Retina (tissue), 1 donor: ENCODE measurements around the gene ALG10B.
"Not testable (repeated sequence)": the region's sequence is repeated elsewhere in the genome, so short reads cannot be mapped to it uniquely, and the experiment has no call there.

Experiments
- DNase-seq: peaks from one replicate; pipeline ENCODE4 v3.0.0-alpha.2; 2016

The ALG10B gene

GRCh38 chr12:38316391-38317129, at the start of gene ALG10B:
Gene ALG10B, plus strand, starts transcription at chr12:38316774. Its CDS starts 120 bp downstream, at chr12:38316894.
- peak; percentile 99 for DNase-seq

GRCh38 chr12:38268612-38269011, 48.0 kb upstream of the ALG10B start:
- no peak for DNase-seq

GRCh38 chr12:38269897-38270296, 46.7 kb upstream of the ALG10B start:
- no peak for DNase-seq

GRCh38 chr12:38279756-38280155, 36.8 kb upstream of the ALG10B start:
- no peak for DNase-seq

GRCh38 chr12:38282886-38283285, 33.7 kb upstream of the ALG10B start:
- DNase-seq: no peak

- DNase-seq: no peak
Observed at GRCh38 chr12:38289396-38289795, 27.2 kb upstream of the ALG10B start.

- no peak for DNase-seq
Observed at GRCh38 chr12:38291160-38291559, 25.4 kb upstream of the ALG10B start.

- not testable (repeated sequence) for DNase-seq
Observed at GRCh38 chr12:38302972-38303371, 13.6 kb upstream of the ALG10B start.

- not testable (repeated sequence) for DNase-seq
Observed at GRCh38 chr12:38321966-38322365, 5.4 kb downstream of the ALG10B start.

- no peak for DNase-seq
Observed at GRCh38 chr12:38324912-38325311, 8.3 kb downstream of the ALG10B start.

GRCh38 chr12:38327356-38327755, 10.8 kb downstream of the ALG10B start:
- no peak for DNase-seq

GRCh38 chr12:38328306-38328895, 11.8 kb downstream of the ALG10B start:
- no peak for DNase-seq

GRCh38 chr12:38330414-38330813, 13.8 kb downstream of the ALG10B start:
- DNase-seq: not testable (repeated sequence)

- DNase-seq: no peak
Observed at GRCh38 chr12:38332814-38333213, 16.2 kb downstream of the ALG10B start.

- DNase-seq: no peak
Observed at GRCh38 chr12:38342444-38342843, 25.9 kb downstream of the ALG10B start.

GRCh38 chr12:38343256-38343655, 26.7 kb downstream of the ALG10B start:
- not testable (repeated sequence) for DNase-seq

GRCh38 chr12:38343916-38344315, 27.3 kb downstream of the ALG10B start:
- not testable (repeated sequence) for DNase-seq

- no peak for DNase-seq
Observed at GRCh38 chr12:38350342-38351174, 34.0 kb downstream of the ALG10B start.

- DNase-seq: not testable (repeated sequence)
Observed at GRCh38 chr12:38351175-38351508, 34.6 kb downstream of the ALG10B start.

- no peak for DNase-seq
Observed at GRCh38 chr12:38367506-38367905, 50.9 kb downstream of the ALG10B start.

- no peak for DNase-seq
Observed at GRCh38 chr12:38370311-38370710, 53.7 kb downstream of the ALG10B start.

GRCh38 chr12:38373784-38374183, 57.2 kb downstream of the ALG10B start:
- no peak for DNase-seq

GRCh38 chr12:38374751-38375150, 58.2 kb downstream of the ALG10B start:
- DNase-seq: no peak
